PC-9 (cell line): ENCODE measurements around the gene CIAO3. TPM values are rescaled to one million over a fixed set of nuclear protein-coding genes. Genes with fewer than 3 reads are reported as not detected.
A peak's percentile ranks its signal among the peaks of the same experiment; 100 is the strongest.

Experiments used
- BruUV-seq: library from RNA; stranded (reverse); fragments of 400-500 nt; replicated peaks from 2 replicates; lab custom pipeline; 2021; lab: Mats Ljungman, UMichigan
- CTCF ChIA-PET: fragments of 300-600 bp; sonication (Branson Sonifier 250); formaldehyde crosslinking; loops from one replicate; lab custom pipeline; 2022; ENCODE audit warnings: antibody characterized with exemption; lab: Charles Lee
- POLR2A ChIA-PET: fragments of 300-600 bp; sonication (Branson Sonifier 250); formaldehyde crosslinking; loops from one replicate; lab custom pipeline; 2022; ENCODE audit warnings: antibody characterized with exemption; ENCODE audit not compliant: unreplicated experiment; lab: Charles Lee
- DNase-seq, 2 experiments: peaks; one replicate each; pipeline versions ENCODE4 v3.0.0 to v3.0.0-alpha.2; 2015 to 2022; ENCODE audit warnings: mixed read lengths in 1 of 2
- H2AFZ ChIP-seq: fragments of 200-600 bp; sonication (generic); 2 replicates; pipeline ENCODE4 v1.8.1; 2017; ENCODE audit warnings: antibody characterized with exemption
- H3F3A ChIP-seq: fragments of 200-600 bp; sonication (generic); 2 replicates; pipeline ENCODE4 v1.8.1; 2017; ENCODE audit warnings: antibody characterized with exemption, mild to moderate bottlenecking, low read depth; ENCODE audit not compliant: insufficient read depth
- H3K27ac ChIP-seq: fragments of 200-600 bp; sonication (generic); 2 replicates; pipeline ENCODE4 v1.6.1; 2016; ENCODE audit warnings: mixed run types
- H3K27me3 ChIP-seq: fragments of 200-600 bp; sonication (generic); 2 replicates; pipeline ENCODE4 v1.6.1; 2016; ENCODE audit warnings: low read depth, mixed run types; ENCODE audit not compliant: insufficient read depth
- H3K36me3 ChIP-seq: fragments of 200-600 bp; sonication (generic); 2 replicates; pipeline ENCODE4 v1.6.1; 2016; ENCODE audit warnings: low read depth, mixed run types
- H3K4me1 ChIP-seq: fragments of 200-600 bp; sonication (generic); replicated peaks from 2 replicates; pipeline ENCODE4 v1.6.1; 2016; ENCODE audit warnings: mixed run types; ENCODE audit not compliant: insufficient read depth
- H3K4me2 ChIP-seq: fragments of 200-600 bp; sonication (generic); 2 replicates; pipeline ENCODE4 v1.6.1; 2017; ENCODE audit warnings: mixed run types
- H3K4me3 ChIP-seq: fragments of 200-600 bp; sonication (generic); 2 replicates; pipeline ENCODE4 v1.6.1; 2016; ENCODE audit warnings: mixed run types
- H3K79me2 ChIP-seq: fragments of 200-600 bp; sonication (generic); 2 replicates; pipeline ENCODE4 v1.6.1; 2017; ENCODE audit warnings: low read depth, mixed run types
- H3K9me2 ChIP-seq: fragments of 200-600 bp; sonication (generic); 2 replicates; pipeline ENCODE4 v1.8.1; 2017; ENCODE audit warnings: mild to moderate bottlenecking; ENCODE audit not compliant: insufficient read depth
- H3K9me3 ChIP-seq: fragments of 200-600 bp; sonication (generic); 2 replicates; pipeline ENCODE4 v1.8.1; 2016; ENCODE audit warnings: low read depth; ENCODE audit not compliant: insufficient read depth
- H4K20me1 ChIP-seq: fragments of 200-600 bp; sonication (generic); 2 replicates; pipeline ENCODE4 v1.8.1; 2017; ENCODE audit not compliant: insufficient read depth
- CTCF ChIP-seq: fragments of 200-600 bp; sonication (generic); conservative IDR thresholded peaks from 2 replicates; pipeline ENCODE4 v1.6.1; 2017; ENCODE audit warnings: mixed run types, antibody characterized with exemption, mild to moderate bottlenecking, moderate library complexity
- EZH2 ChIP-seq: fragments of 200-600 bp; sonication (generic); IDR thresholded peaks from 2 replicates; pipeline ENCODE4 v1.8.0; 2017; ENCODE audit warnings: antibody characterized with exemption, low read depth
- intact Hi-C: fragments of 100-400 bp; cut with micrococcal nuclease; formaldehyde crosslinking; loops from one replicate; pipeline ENCODE4 v1.10.0; 2022; ENCODE audit not compliant: unreplicated experiment
- total RNA-seq: library from RNA; stranded (reverse); gene quantifications from 2 replicates; pipeline ENCODE4 v1.2.3, GENCODE V29; 2021

Gene CIAO3
- total RNA-seq, 1 experiment from 2014 or later: 44.2 TPM

GRCh38 chr16:725463-726187 lies 15.2 kb downstream of the CIAO3 start:
- intact Hi-C loops: no loop called here
- Histone ChIP-seq H3F3A (peaks cover 31% of the 10 kb centered on the region), H3K9me2 (no peaks in the 10 kb centered on the region), H3K4me3 (no peak overlapping the region), H3K27ac (no peak overlapping the region), H3K79me2 (peaks cover 4% of the 10 kb centered on the region; the same call in 1 of the 2 replicates), H2AFZ (no peak overlapping the region), H3K27me3 (no peaks in the 10 kb centered on the region), H3K4me1 (peaks cover 6% of the 10 kb centered on the region; the same call in 1 of the 2 replicates), H3K4me2 (no peak overlapping the region), H3K36me3 (no peaks in the 10 kb centered on the region), H3K9me3 (no peaks in the 10 kb centered on the region), H4K20me1 (peaks cover 4% of the 10 kb centered on the region; the same call in 1 of the 2 replicates)
- TF ChIP-seq CTCF: no peak
- no peak for TF ChIP-seq EZH2
- CTCF ChIA-PET: interaction anchor here (0.6 kb wide), 1 partner anchor 256 kb away, joined by 10 read pairs; the partner anchor contains the start of gene SOX8
- POLR2A ChIA-PET: interaction anchor here (0.6 to 1.4 kb wide), 5 partner anchors 11 to 70 kb away, joined by 3 to 6 read pairs (median 3); partner anchors contain the start of genes CHTF18, METRN and RPUSD1
- BruUV-seq: no TSS peak
- DNase-seq: no peak

- Histone ChIP-seq H3K27me3 (no peaks in the 10 kb centered on the region), H3K4me1 (peaks cover 8% of the 10 kb centered on the region), H3K9me2 (no peaks in the 10 kb centered on the region), H3K36me3 (no peaks in the 10 kb centered on the region), H3K27ac (no peak overlapping the region), H3K9me3 (no peaks in the 10 kb centered on the region), H3F3A (peaks cover 34% of the 10 kb centered on the region), H3K4me2 (no peak overlapping the region), H3K79me2 (peaks cover 4% of the 10 kb centered on the region; the same call in 1 of the 2 replicates), H3K4me3 (no peak overlapping the region), H4K20me1 (peaks cover 4% of the 10 kb centered on the region; the same call in 1 of the 2 replicates), H2AFZ (no peak overlapping the region)
- ChIA-PET POLR2A (interaction anchor here (1.4 kb wide), 1 partner anchor 29 kb away, joined by 6 read pairs; no protein-coding TSS in a partner anchor), CTCF (no interaction called here)
- DNase-seq: peak in 1 of 2 experiments; percentile 24
- no TSS peak for BruUV-seq
- intact Hi-C loops: no loop called here
- TF ChIP-seq EZH2: no peak
- no peak for TF ChIP-seq CTCF
Measured at GRCh38 chr16:725041-725376, 15.8 kb downstream of the CIAO3 start.

- Histone ChIP-seq H2AFZ (no peak overlapping the region), H3K4me1 (peaks cover 14% of the 10 kb centered on the region), H3K27me3 (no peaks in the 10 kb centered on the region), H3K9me3 (no peaks in the 10 kb centered on the region), H3K4me2 (no peak overlapping the region), H3K27ac (no peak overlapping the region), H3F3A (peaks cover 33% of the 10 kb centered on the region), H3K4me3 (no peak overlapping the region), H3K9me2 (no peaks in the 10 kb centered on the region), H3K79me2 (peaks cover 4% of the 10 kb centered on the region; the same call in 1 of the 2 replicates), H3K36me3 (no peaks in the 10 kb centered on the region), H4K20me1 (peaks cover 4% of the 10 kb centered on the region; the same call in 1 of the 2 replicates)
- ChIA-PET POLR2A (interaction anchor here (1.4 kb wide), 1 partner anchor 29 kb away, joined by 6 read pairs; no protein-coding TSS in a partner anchor), CTCF (interaction anchor here (0.7 kb wide), 1 partner anchor 12 kb away, joined by 3 read pairs; no protein-coding TSS in a partner anchor)
- TF ChIP-seq EZH2: no peak
- no peak for TF ChIP-seq CTCF
- DNase-seq: peak in 1 of 2 experiments; percentile 32
- intact Hi-C loops: no loop called here
- TSS peak; percentile 1 for BruUV-seq
Measured at GRCh38 chr16:724188-725040, 16.4 kb downstream of the CIAO3 start.
